Cardiac fibroblast (primary cell): Measurements from ENCODE around the gene CPA1.

Experiments used
- DNase-seq, 2 donors: peaks; one replicate each; pipeline versions ENCODE4 v3.0.0 to v3.0.0-alpha.2; 2010; ENCODE audit warnings: low read depth in 2 of 2
- H3K4me3 ChIP-seq, 2 donors: replicated peaks in 1 of 2; 1 replicate in 1 of 2; 2 replicates in 1 of 2; pipeline ENCODE4 v1.5.1; 2011; ENCODE audit warnings: low read depth in 2 of 2, low read length in 2 of 2, mild to moderate bottlenecking in 2 of 2, moderate library complexity in 1 of 2
- CTCF ChIP-seq: IDR thresholded peaks from one replicate; pipeline ENCODE4 v1.5.1; 2011; ENCODE audit warnings: low read depth, mild to moderate bottlenecking, low read length, inconsistent platforms

Gene CPA1

GRCh38 chr7:130425796-130426195 lies 45.5 kb downstream of the CPA1 start:
- no peak for DNase-seq
- H3K4me3 ChIP-seq: no peak overlapping the region
- no peak for TF ChIP-seq CTCF

- TF ChIP-seq CTCF: no peak
- no peak for DNase-seq
- no peak overlapping the region for H3K4me3 ChIP-seq
These were observed 46.3 kb downstream of the CPA1 start for GRCh38 chr7:130426564-130426963.

- no peak for DNase-seq
- no peak for TF ChIP-seq CTCF
- no peak overlapping the region for H3K4me3 ChIP-seq
These were observed 48.7 kb downstream of the CPA1 start for GRCh38 chr7:130429019-130429418.

- DNase-seq: no peak
- no peak overlapping the region for H3K4me3 ChIP-seq
- no peak for TF ChIP-seq CTCF
These were observed 49.8 kb downstream of the CPA1 start for GRCh38 chr7:130430115-130430514.

- TF ChIP-seq CTCF: no peak
- H3K4me3 ChIP-seq: peak overlapping the region; percentile 9 to 40
- peak; percentile 77 to 85 for DNase-seq
These were observed 50.8 kb downstream of the CPA1 start for GRCh38 chr7:130430841-130431666.

- no peak overlapping the region for H3K4me3 ChIP-seq
These were observed 52.6 kb downstream of the CPA1 start for GRCh38 chr7:130432886-130433285.

More at GRCh38 chr7:130432886-130433285, 52.6 kb downstream of the CPA1 start:
- no peak for TF ChIP-seq CTCF
- DNase-seq: peak; percentile 67 to 75
